Posterior cingulate gyrus (tissue), 11 donors: ENCODE data around the gene RBM15.

Source experiments
- DNase-seq, 10 donors: peaks; one replicate each; pipeline versions ENCODE4 v3.0.0 to v3.0.0-alpha.2; 2020 to 2021; ENCODE audit warnings: mixed read lengths in 3 of 10
- intact Hi-C: fragments of 100-400 bp; cut with DNase I; formaldehyde crosslinking; loops from one replicate; pipeline ENCODE4 v1.15.1; 2023

RBM15 gene

GRCh38 chr1:110393691-110394492 is 54.7 kb downstream of the RBM15 start:
- no peak for DNase-seq
- intact Hi-C loops: no loop called here

- intact Hi-C loops: no loop called here
- DNase-seq: no peak
These were observed 55.3 kb downstream of the RBM15 start for GRCh38 chr1:110394493-110394820.
